ENCODE data around the gene CHCHD1.
"Not testable (repeated sequence)": the region's sequence is repeated elsewhere in the genome, so short reads cannot be mapped to it uniquely, and the experiment has no call there.

The CHCHD1 gene

GRCh38 chr10:73779539-73780197, 2.2 kb upstream of the CHCHD1 start:
- H3K4me3 Mint-ChIP-seq = peak overlapping the region; percentile 44
- H3K9me3 Mint-ChIP-seq = no peaks in the 10 kb centered on the region
- peaks cover 26% of the 10 kb centered on the region for H3K36me3 Mint-ChIP-seq (ENCODE audit: low read depth)
- DNase-seq (no peak), ATAC-seq (no peak)
- no peaks in the 10 kb centered on the region for H3K27me3 Mint-ChIP-seq
- peaks cover 65% of the 10 kb centered on the region for H3K4me1 Mint-ChIP-seq
- peak overlapping the region; percentile 57 for H3K27ac Mint-ChIP-seq

- Mint-ChIP-seq H3K9me3 (no peaks in the 10 kb centered on the region), H3K27ac (peak overlapping the region; percentile 57), H3K4me1 (peaks cover 67% of the 10 kb centered on the region), H3K27me3 (no peaks in the 10 kb centered on the region), H3K36me3 (ENCODE audit: low read depth) (peaks cover 21% of the 10 kb centered on the region), H3K4me3 (peak overlapping the region; percentile 94)
- DNase-seq (no peak), ATAC-seq (no peak)
Measured at GRCh38 chr10:73780301-73780700, 1.5 kb upstream of the CHCHD1 start.

- no peak for ATAC-seq
- peak overlapping the region; percentile 94 for H3K4me3 Mint-ChIP-seq
- no peak for DNase-seq
- peak overlapping the region; percentile 98 for H3K27ac Mint-ChIP-seq
- H3K9me3 Mint-ChIP-seq = no peaks in the 10 kb centered on the region
- peaks cover 62% of the 10 kb centered on the region for H3K4me1 Mint-ChIP-seq
- H3K36me3 Mint-ChIP-seq (ENCODE audit: low read depth) = peaks cover 14% of the 10 kb centered on the region
- H3K27me3 Mint-ChIP-seq = no peaks in the 10 kb centered on the region
Measured at GRCh38 chr10:73780966-73781365, 882 bp upstream of the CHCHD1 start.

- ATAC-seq = no peak
Measured at GRCh38 chr10:73781548-73781878, 335 bp upstream of the CHCHD1 start.

GRCh38 chr10:73782749-73783085, 869 bp downstream of the CHCHD1 start:
- Mint-ChIP-seq H3K9me3 (no peaks in the 10 kb centered on the region), H3K27me3 (no peaks in the 10 kb centered on the region), H3K27ac (peak overlapping the region; percentile 98), H3K4me3 (peak overlapping the region; percentile 94), H3K4me1 (peaks cover 67% of the 10 kb centered on the region), H3K36me3 (ENCODE audit: low read depth) (peaks cover 7% of the 10 kb centered on the region)
- DNase-seq (no peak), ATAC-seq (no peak)

More at GRCh38 chr10:73781548-73781878, 335 bp upstream of the CHCHD1 start:
- DNase-seq = no peak
- Mint-ChIP-seq H3K4me3 (peak overlapping the region; percentile 94), H3K27ac (peak overlapping the region; percentile 98), H3K9me3 (no peaks in the 10 kb centered on the region), H3K4me1 (peaks cover 68% of the 10 kb centered on the region), H3K27me3 (no peaks in the 10 kb centered on the region), H3K36me3 (ENCODE audit: low read depth) (peaks cover 14% of the 10 kb centered on the region)

GRCh38 chr10:73785211-73785720, 3.4 kb downstream of the CHCHD1 start, which contains the start of gene ZSWIM8:
Gene ZSWIM8, plus strand, starts transcription at chr10:73785606. Its CDS starts 273 bp downstream, at chr10:73785879.
- DNase-seq = peak; percentile 86

GRCh38 chr10:73785721-73786511, 4.1 kb downstream of the CHCHD1 start:
- Mint-ChIP-seq H3K9me3 (no peaks in the 10 kb centered on the region), H3K4me1 (peaks cover 54% of the 10 kb centered on the region), H3K4me3 (peak overlapping the region; percentile 98), H3K27me3 (no peaks in the 10 kb centered on the region), H3K27ac (peak overlapping the region; percentile 97), H3K36me3 (ENCODE audit: low read depth) (peaks cover 13% of the 10 kb centered on the region)
- DNase-seq = peak; percentile 49
- peak; percentile 6 for ATAC-seq

More at GRCh38 chr10:73785211-73785720, 3.4 kb downstream of the CHCHD1 start, which contains the start of gene ZSWIM8:
- H3K4me1 Mint-ChIP-seq = peaks cover 60% of the 10 kb centered on the region
- H3K36me3 Mint-ChIP-seq (ENCODE audit: low read depth) = peaks cover 10% of the 10 kb centered on the region
- peak within 1 kb of the TSS; percentile 98 for H3K4me3 Mint-ChIP-seq
- peak; percentile 90 for ATAC-seq
- H3K9me3 Mint-ChIP-seq = no peaks in the 10 kb centered on the region
- H3K27me3 Mint-ChIP-seq = no peaks in the 10 kb centered on the region
- H3K27ac Mint-ChIP-seq = peak within 1 kb of the TSS; percentile 97

- Mint-ChIP-seq H3K4me1 (peaks cover 50% of the 10 kb centered on the region), H3K4me3 (peak overlapping the region; percentile 98), H3K36me3 (ENCODE audit: low read depth) (peaks cover 13% of the 10 kb centered on the region), H3K9me3 (no peaks in the 10 kb centered on the region), H3K27ac (peak overlapping the region; percentile 82), H3K27me3 (no peaks in the 10 kb centered on the region)
- ATAC-seq = no peak
- no peak for DNase-seq
Measured at GRCh38 chr10:73786512-73786885, 4.7 kb downstream of the CHCHD1 start.

GRCh38 chr10:73787031-73787800, 5.4 kb downstream of the CHCHD1 start:
- not testable (repeated sequence) for H3K9me3 Mint-ChIP-seq, DNase-seq, ATAC-seq, H3K27ac Mint-ChIP-seq, H3K27me3 Mint-ChIP-seq
- Mint-ChIP-seq H3K36me3 (ENCODE audit: low read depth) (peaks cover 11% of the 10 kb centered on the region), H3K4me3 (peak overlapping the region; percentile 98), H3K4me1 (peaks cover 46% of the 10 kb centered on the region)

GRCh38 chr10:73788864-73789658, 7.2 kb downstream of the CHCHD1 start:
- Mint-ChIP-seq H3K9me3 (no peaks in the 10 kb centered on the region), H3K4me3 (no peak overlapping the region), H3K4me1 (peaks cover 30% of the 10 kb centered on the region), H3K27me3 (no peaks in the 10 kb centered on the region), H3K27ac (no peak overlapping the region), H3K36me3 (ENCODE audit: low read depth) (peaks cover 15% of the 10 kb centered on the region)
- ATAC-seq = no peak
- DNase-seq = no peak

GRCh38 chr10:73789659-73790055, 7.8 kb downstream of the CHCHD1 start:
- no peak for ATAC-seq
- no peak for DNase-seq
- H3K27me3 Mint-ChIP-seq = no peaks in the 10 kb centered on the region
- no peaks in the 10 kb centered on the region for H3K9me3 Mint-ChIP-seq
- H3K27ac Mint-ChIP-seq = no peak overlapping the region
- peaks cover 18% of the 10 kb centered on the region for H3K36me3 Mint-ChIP-seq (ENCODE audit: low read depth)
- H3K4me3 Mint-ChIP-seq = no peak overlapping the region
- peaks cover 26% of the 10 kb centered on the region for H3K4me1 Mint-ChIP-seq

GRCh38 chr10:73790886-73791625, 9.2 kb downstream of the CHCHD1 start:
- peaks cover 20% of the 10 kb centered on the region for H3K36me3 Mint-ChIP-seq (ENCODE audit: low read depth)
- DNase-seq (no peak), ATAC-seq (no peak)
- no peak overlapping the region for H3K4me3 Mint-ChIP-seq
- no peak overlapping the region for H3K27ac Mint-ChIP-seq
- peaks cover 17% of the 10 kb centered on the region for H3K4me1 Mint-ChIP-seq
- no peaks in the 10 kb centered on the region for H3K27me3 Mint-ChIP-seq
- no peaks in the 10 kb centered on the region for H3K9me3 Mint-ChIP-seq

GRCh38 chr10:73791871-73792400, 10.1 kb downstream of the CHCHD1 start:
- no peaks in the 10 kb centered on the region for H3K27me3 Mint-ChIP-seq
- no peaks in the 10 kb centered on the region for H3K9me3 Mint-ChIP-seq
- H3K4me1 Mint-ChIP-seq = peaks cover 10% of the 10 kb centered on the region
- no peak overlapping the region for H3K27ac Mint-ChIP-seq
- DNase-seq (no peak), ATAC-seq (no peak)
- peaks cover 23% of the 10 kb centered on the region for H3K36me3 Mint-ChIP-seq (ENCODE audit: low read depth)
- H3K4me3 Mint-ChIP-seq = no peak overlapping the region
